Liver (tissue), 2 donors: ENCODE measurements around the gene NPEPPS.

Source experiments
- CTCF ChIP-seq: fragments of 150-350 bp; IDR thresholded peaks from 2 replicates; pipeline ENCODE4 v1.5.1; 2017; ENCODE audit warnings: improper control_type of control experiment, low read depth, low read length; ENCODE audit not compliant: missing input control
- REST ChIP-seq: IDR thresholded peaks from 2 replicates; pipeline ENCODE4 v1.6.1; 2016; ENCODE audit warnings: antibody characterized with exemption, mild to moderate bottlenecking
- donor health status: healthy.

- TF ChIP-seq REST (no peak), CTCF (no peak)
These were observed 76.6 kb downstream of the NPEPPS start for GRCh38 chr17:47607481-47607880.
